SU-DHL-6 (cell line): Measurements from ENCODE around the gene ZNF644.

ENCODE experiments used
- CTCF ChIP-seq: fragments of 200-600 bp; sonication (generic); IDR thresholded peaks from one replicate; pipeline ENCODE4 v1.5.1; 2017; ENCODE audit warnings: antibody characterized with exemption, mild to moderate bottlenecking, low read length, moderate library complexity; ENCODE audit not compliant: insufficient read depth, poor library complexity, severe bottlenecking
- EZH2phosphoT487 ChIP-seq: fragments of 200-600 bp; sonication (generic), shearing (Covaris generic); conservative IDR thresholded peaks from 2 replicates; pipeline ENCODE4 v1.6.1; 2018; ENCODE audit warnings: mild to moderate bottlenecking, antibody characterized with exemption, low read length, moderate library complexity, mixed read lengths

- TF ChIP-seq CTCF (no peak), EZH2phosphoT487 (no peak)
Measured at GRCh38 chr1:90876101-90876500, 145.7 kb downstream of the ZNF644 start.
